GM18520 (cell line): ENCODE results near the gene KLHL29.

ENCODE experiments used
- ATAC-seq: cut with Tn5 transposase; IDR thresholded peaks from one replicate; pipeline ENCODE4 v1.9.1; 2021; ENCODE audit not compliant: unreplicated experiment

The KLHL29 gene

DNA sequence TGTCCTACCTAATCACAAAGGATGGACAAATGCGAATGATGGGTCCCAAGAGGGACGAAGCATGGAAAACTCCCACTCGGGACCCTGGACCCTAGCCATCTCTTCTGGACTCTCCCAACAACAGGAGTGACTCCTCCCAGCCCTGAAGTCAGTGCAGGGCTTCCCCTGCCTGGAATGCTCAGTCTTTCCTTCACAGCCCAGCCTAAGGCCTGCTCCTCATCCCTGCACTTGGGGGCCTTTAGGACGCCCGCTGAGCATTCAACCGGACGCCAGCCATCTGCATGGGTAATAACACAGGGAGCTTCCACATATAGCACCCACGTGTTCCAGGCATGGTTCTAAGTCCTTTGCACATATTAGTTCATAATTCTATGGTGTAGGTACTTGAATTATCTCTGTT lies 237.5 kb downstream of the KLHL29 start:
- ATAC-seq, result no peak

DNA sequence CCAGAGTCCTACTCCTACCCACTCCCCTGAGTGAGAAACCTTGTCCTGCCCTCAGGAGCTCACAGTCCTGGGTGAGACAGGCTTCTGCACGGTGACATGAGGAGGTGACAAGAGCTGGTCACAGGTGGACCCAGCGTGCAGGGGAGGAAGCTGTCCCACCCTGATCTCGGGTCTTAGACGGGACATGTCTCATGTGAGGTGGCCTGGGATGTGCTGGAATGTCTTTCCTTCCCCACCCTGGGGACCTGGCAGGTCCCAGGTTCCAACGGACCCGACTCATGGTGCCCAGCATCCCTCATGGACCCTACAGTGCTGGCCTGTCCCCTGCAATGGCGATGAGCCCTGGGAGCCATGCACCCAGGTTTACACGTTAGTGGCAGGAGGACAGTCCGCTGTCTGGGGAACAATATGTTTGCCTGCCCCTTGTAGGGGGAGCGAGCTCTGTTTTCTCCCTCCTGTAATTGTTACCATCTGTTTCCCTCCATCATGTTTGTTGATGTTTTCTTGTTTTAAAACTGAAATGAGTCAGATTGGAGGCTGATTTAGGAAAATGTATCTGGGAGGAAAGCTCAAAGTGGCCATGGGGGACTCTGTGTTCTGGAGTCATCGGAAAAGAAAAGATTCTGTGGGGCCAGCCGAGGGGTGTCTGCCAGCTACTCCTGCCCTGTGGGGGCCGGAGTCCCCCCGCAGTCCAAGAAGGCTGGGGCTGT lies 238.1 kb downstream of the KLHL29 start:
- ATAC-seq, result no peak

DNA sequence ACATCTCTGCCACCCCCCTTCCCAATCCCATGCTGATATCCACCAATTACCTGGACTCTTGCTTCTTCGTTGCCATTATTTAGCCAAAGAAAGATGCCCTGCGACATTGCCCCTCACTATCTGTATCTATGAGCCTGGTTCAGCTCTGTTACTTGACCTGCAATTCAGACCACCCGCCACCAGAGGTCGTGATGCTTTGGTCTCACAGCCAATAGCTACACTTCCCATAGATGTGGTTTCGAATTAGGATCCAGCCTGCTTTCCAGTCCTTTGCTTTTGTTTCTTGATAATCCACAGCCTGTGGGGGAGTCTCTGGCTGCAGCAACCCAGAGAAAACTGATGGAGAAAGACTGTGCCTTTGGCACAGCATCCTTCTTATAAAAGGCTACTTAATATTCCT lies 239.4 kb downstream of the KLHL29 start:
- ATAC-seq, result no peak

DNA sequence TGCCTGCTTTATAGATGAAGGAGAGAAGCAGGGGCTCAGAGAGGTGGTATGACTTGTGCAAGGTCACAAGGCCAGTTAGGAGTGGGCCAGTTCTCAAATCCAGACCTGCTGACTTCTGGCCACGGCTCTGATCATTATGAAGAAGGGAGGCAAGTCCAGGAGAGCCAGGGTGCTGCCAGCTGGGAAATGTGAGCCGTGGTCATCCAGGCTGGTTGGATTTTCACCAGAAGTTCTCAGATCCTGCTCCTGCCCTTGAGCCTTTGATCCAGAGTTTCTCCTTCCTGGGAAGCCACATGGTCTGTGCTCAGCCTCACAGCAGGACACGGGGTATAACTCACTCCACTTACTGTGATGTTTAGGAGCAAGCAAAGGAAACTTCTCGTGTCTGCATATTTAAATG lies 239.9 kb downstream of the KLHL29 start:
- ATAC-seq, result no peak

DNA sequence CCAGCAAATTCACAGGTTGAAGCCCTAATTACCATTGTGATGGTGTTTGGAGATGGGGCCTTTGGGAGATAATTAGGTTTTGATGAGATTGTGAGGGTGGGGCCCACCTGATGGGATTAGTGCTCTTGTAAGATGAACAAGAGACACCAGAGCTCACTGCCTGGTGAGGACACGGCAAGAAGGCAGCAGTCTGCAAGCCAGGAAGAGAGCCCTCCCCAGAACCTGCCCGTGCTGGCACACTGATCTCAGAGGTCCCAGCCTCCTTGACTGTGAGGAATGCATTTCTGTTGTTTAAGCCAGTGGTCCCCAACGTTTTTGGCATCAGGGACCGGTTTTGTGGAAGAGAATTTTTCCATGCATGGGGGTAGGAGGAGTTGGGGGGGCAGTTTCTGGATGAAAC lies 240.7 kb downstream of the KLHL29 start:
- no peak for ATAC-seq

DNA sequence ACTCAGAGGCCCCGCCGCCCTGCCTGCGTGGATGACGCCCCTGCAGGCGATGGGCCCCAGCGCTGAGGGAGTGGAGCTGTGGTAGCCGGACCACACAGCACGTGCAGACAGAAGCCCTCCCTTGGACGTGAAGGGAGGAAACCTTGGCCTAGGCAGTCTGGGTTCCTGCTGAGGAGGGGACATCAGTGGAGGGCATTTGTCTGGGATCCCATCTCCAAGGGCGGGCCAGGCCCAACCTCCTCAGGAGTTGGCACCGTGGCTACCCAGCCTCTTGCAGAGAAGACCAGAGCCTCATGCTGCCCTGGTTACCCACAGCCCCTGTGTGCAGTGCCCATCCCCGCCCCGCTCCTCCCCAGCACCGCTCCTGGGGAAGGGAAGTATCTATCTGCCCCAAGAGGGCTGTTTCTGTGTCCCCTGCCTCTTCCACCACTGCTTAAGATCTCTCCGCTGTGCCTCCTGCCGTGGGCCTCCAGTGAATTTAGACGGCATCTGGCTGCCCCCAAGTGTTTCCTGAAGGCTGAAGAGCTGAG lies 241.8 kb downstream of the KLHL29 start:
- no peak for ATAC-seq

DNA sequence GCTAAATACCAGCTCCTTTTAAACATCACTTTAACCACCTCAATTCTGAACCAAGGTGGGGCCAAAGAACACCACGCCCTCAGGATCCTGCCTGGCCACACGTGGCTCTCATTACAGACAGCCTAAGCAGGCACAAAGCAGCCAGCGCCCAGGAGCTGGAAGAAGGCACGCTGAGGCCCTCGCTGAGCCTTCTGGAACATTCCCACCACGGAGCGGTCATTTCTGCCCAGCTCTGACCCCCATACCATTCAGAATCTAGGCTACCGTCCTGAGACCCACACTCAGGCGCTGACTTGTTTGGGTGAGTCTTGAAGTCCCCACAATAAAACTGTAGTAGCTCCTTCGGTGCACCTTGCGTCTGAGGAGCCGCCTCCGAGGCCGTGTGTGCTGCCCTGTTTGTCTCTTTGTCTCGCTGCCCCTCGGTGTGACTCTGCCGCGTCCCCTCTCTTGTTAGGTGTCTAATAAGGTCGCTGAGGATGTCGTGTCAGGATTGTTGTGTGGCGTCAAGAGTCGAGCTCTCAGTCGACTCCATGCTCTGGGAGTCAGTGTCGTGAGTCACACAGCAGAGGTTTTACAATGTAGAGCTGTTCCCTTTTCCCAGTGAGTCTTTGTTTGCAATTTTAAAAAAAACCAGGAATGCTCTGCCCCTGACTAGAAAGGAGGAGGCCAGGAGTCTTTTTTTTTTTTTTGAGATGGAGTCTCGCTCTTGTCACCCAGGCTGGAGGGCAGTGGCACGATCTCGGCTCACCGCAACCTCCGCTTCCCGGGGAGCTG lies 242.4 kb downstream of the KLHL29 start:
- no peak for ATAC-seq

DNA sequence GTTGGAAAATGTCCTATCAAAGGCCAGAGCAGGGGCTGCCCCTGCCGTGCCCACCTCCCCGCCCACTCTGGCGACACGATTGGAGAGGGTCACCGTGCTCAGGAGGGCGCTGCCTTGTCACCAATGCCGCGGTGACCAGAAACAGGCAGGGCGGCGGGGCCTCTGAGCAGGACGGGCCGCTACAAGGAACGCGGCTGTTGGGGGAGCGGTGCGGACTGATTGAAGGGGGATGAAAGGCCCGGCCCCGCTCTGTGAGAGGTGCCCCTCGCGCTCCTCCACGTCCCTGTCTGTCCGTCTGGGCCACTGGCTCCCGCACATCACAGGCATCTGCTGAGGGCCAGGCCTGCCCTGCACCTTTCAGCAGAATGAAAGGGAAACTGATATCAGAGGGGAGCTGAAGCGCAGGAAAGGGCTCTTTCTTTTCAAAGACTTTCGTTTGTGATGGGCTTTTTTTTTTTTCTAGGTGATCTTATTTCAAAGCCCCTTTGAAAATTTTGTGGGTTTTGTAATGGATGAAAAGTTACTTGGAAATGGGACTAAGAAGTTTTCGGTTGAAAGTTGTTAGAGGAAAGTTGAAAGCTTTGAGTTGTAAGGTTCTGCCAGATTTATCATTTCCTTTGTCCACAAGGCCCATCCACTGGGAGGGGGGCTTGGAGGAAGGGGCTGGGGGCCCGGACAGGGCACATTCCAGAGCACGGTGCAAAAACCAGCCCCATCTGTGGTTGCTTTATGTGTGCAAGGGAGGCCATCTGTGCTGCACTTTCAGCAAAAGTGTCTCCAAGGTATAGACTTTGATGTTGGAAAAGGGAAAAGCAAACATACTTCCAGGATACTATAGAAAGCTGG lies 244.2 kb downstream of the KLHL29 start:
- no peak for ATAC-seq

DNA sequence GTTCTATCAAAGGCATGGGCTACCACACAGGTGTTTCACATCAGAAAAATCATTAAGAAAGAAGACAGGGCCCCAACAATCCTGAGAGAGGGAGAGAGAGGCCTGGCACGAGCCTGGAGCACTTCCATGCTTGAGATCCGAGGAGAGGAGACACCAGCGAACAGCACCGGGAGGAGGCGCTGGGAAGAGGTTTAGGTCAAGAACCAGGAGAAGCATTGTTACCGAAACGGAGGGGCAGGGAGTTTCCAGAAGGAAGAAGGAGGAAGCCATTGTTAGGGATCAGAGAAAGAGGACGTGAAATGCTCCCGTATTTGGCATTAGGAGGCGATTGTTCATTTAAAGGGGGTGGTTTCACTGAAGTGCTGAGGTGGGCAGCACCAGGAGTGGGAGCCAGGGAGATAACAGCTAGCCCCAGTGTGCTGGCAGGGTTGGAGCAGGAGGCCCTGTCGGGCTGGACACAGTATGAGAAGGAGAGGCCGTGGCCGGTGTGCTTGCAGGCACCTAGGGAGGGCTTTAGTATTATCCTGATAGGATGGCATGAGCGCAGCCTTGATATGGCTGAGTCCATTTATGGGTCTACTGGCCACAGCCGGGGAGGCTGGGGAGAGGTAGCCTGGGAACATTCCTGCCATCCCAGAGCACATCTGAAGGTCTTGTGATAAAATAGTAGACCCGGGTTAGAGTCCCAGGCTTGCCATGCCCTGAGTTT lies 244.9 kb downstream of the KLHL29 start:
- no peak for ATAC-seq

DNA sequence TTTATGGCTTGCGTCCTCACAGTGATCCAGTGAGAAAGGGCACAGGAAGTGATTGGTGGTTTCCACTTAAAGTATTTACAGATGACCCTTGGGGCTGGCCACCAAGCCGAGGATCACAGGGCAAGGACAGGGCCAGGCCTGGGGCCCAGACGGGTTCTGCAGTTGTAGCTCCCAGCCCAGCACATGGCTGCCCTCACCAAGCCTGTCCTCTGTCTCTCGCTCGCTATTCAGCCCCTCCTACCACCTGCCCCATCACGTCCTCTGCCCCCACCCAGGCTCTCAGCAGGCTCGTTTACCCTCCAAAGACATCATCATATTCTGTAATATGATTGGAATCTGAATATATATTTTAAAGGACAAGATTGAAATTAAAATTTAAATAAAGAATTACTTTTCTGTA lies 246.0 kb downstream of the KLHL29 start:
- ATAC-seq, result no peak

DNA sequence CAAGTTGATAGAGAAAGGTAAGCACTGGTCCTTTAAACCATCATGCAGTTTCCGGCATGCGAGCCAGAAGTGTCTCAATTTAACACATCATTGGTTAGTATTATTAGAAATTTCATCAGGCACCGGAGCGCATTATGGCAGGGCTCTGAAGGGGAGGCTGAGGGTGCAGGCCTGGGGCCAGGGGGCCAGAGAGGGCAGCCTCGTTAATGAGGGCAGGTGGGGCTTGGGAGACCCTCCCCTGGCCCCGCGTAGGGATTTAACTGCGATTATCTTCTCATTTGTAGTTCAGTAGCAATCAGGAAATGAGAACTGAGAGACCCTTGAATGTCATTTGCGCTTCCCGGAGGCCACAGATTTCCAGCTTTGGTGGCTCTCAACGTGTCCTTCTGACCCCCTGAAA lies 246.4 kb downstream of the KLHL29 start:
- no peak for ATAC-seq

DNA sequence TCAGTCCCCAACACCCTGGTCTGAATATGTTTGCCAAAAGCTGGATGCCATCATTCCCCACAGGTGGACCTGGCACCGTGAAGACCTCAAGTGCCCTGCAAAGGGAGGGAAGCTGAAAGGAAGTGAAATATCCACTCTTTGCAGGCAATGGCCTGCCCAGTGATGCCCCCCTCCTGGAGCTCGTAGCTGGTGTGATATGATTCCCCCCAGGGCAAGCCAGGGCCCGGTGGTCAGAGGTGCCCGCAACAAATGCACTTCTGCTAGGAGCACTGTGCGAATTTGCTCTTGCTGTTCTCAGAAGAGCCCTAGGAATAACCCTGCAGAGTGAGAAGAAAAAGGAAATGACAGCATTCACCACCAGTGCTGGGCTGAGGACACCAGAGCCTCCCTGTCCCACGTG lies 247.4 kb downstream of the KLHL29 start:
- no peak for ATAC-seq

DNA sequence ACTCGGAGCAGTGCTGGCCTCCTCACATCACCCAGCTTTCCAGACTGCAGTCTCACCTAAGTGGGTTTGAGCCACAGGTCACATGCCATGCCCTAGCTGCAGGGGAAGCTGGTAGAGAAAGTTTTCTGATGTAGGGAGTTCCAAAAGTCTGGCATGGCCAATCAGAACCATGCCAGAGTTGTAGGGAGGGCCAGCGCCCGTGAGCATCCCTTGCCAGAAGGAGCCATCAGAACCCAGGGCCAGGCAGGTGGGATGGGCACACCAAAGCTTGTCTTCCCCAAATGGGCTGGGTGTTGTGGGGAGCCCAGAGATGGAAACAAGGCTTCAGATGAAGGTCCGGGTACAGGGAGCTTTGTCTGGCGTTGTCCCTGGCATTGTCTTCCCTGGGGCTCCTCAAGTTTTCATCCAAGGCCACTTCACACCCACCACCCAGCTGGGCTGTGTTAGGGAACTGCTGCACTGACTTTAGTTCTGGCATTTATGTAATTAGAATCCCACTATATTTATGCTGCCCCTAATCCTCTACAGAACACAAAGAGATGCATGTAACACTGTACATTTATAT lies 247.9 kb downstream of the KLHL29 start:
- ATAC-seq, result no peak

DNA sequence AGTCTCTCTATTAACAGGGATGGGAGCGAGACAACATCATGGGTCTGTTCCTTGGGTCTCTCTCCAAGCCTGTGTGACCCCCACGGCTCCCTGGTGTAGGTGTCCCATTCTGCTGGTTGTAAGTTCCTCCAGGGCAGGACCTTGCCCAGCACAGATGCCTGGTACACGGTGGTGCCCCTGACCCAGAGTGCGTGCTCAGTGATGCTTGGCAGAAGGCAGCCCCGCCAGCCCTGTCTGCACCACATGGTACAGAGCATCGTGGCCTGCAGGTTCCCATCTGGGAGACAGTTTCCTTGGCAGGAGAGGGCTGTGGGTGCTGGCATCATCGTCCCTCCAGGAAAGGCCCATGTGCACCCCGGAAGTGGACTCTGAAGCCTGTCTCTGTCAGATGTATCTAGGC lies 249.0 kb downstream of the KLHL29 start:
- ATAC-seq, result no peak

DNA sequence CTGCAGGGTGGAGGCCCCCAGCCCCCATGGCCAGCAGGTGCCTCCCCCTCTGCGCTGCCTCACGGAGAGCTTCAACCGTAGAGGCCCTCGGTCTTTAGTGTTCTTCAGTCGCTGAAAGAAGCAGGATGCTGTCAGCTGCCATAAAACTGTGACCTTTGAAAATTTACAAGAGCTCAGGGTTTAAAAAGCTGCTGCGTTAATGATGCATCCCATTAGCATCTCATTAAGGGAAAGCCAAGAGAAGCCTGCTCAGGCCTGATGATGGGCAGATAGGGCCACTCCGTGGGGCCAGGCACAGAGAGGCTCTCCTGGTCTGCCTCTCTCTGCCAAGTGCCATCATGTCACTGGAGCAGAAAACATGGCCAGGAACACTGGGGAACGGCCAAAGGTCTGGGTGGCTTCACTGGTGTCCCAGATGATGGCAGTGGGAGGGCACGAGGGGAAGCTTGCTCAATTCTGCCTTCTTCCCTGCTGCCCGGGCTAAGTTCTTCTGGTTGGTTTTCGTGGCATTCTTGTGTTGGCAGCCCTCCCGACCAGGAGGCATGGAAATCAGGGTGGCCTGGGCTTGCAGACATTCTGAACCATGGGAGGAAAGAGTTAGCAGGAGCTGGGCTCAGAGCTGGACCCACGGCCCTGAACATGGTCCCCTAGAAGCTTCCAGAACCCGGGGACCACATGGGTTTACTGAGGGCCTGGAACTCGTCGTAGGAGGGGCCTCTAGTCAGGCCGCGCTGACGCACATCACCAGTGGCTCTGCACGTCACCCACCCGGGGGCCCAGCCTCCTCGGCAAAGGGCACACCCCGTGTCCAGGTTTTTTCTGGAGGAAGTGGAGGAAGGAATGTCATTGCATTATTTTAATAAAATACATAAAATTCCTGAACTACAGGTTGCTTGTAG lies 250.7 kb downstream of the KLHL29 start:
- ATAC-seq, result no peak

DNA sequence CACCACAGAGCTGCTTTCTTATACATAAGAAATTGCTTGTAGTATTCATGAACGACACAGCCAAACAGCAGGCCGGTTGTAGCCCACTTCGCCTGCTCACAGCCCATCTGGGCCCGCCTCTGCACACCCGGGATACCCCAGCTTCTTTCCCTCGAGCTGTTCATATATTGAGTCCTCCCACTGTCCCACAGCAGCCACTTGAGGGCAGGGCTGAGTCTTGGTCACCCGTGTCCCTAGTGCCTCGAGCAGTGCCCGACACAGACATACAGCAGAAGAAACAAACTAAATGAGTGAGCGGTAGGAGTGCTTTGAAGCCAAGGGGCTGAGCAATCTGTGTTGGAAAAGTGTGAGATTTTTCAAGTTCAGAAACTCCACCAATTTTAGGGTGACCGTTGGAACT lies 251.4 kb downstream of the KLHL29 start:
- ATAC-seq, result no peak

DNA sequence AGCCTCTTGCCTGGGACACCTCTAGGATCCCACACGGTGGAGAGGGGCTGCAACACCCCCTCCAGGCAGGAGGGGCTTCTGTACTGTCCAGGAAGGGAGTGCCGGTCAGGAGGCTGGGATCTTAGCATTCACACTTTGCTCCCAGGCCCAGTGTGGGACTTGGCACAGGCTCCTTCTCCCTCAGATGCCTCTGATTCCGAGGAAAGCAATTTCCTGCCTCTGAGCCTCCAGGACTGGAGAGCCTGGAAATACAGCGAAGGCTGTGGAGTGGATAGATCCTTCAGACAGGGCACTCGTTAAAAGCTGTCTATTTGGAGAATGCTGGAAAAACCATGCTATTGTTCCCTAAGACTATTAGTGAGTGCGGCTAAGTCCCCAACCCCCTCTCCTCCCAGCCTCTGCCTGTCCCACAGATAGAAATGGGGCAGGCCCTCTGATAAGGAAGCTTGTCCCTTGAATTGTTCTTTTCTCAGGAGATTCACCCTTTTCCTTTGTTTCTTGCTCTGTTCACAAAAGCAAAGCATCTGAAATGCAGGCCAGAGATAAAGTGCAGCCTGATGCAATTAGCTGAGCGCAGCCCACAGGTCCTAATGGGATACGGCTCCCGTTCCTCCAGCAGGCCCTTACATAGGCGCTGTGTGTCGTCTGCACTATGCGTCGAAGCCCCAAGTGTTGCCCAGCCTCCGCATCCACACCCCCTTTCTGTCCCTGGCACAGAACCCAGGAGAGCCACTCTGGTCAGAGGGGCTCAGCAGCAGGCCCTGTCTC lies 252.2 kb downstream of the KLHL29 start:
- ATAC-seq, result no peak

DNA sequence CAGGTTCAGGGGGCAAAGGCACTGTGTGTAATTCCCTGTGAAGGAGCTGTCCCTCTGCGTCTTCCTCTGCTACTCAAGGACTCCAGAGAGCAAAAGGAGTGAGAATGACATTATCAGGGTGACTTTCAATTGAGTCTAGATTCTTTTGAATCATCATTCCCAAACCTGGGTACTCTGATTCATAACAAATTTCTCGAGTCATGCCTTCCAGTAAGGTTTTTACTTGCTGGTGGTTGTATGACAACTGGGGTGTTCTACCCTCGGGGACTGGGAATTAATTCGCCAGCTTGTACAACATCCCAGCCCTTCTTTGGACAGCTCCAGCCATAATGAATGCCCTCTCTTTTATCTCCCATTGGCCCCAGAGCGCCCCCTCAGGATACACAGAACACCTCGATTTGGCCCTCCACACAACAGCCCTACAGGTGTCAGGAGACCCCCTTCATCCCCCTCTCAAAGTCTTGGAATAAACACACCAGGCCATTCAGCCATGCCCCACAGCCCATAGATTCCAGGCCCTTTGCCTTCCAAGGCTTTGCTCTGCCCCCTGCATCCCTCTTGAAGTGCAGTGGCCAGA lies 254.5 kb downstream of the KLHL29 start:
- no peak for ATAC-seq
